ENCODE data around the gene MRPL9.

The MRPL9 gene

GRCh38 chr1:151762941-151763921 is at the start of gene MRPL9:
MRPL9 (minus strand) TSS chr1:151763496; CDS start chr1:151763479, 17 bp downstream.
- peak; percentile 78 for DNase-seq (ENCODE audit: low read depth)

DNA sequence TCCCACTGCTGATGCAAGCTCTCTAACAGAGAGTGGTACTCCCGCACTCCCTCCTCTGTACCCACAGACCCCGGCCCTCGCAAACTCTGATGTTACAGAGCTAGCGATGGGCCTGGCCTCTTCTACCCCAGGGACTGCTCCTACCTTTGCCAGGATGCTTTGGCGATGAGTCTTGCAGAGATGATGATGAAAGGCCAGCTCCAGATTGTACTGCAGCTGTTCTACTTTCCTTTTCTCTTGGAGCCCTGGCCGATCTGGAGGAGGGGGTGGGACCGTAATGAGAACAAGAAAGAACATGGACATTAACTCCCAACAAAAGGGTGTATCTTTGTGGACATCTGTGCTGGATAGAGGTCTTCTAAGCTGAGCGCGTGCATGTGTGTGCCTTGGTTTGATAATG is 47.9 kb upstream of the MRPL9 start:
- DNase-seq (ENCODE audit: low read depth) = no peak

DNA sequence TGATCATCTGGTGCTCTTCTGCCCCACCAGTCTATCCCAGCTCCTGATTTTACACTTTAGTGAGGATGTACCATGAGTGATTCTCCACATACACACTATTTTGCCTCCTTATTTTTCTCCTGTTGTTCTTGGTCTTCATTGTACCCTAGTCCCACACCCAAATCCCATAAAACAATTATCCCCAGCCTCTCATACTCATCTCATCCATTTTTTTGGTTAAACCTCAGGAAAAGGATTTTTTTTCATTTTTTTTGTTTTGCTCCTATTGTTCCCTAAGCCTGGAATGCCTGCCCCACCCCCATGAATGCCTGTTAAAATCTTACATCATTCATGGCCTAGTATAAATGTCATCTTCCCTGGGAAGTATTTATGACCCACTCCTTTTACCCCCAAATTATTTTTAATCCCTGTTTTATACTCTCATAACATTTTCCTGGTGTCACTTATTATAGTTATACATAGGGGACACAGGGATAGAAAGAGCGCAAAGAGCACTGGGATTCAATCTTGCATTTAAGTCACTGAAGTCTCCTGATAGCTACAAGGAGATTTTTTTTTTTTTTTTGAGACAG is 46.8 kb upstream of the MRPL9 start:
- DNase-seq (ENCODE audit: low read depth) = no peak

GRCh38 chr1:151809290-151809984 is 46.1 kb upstream of the MRPL9 start:
- no peak for DNase-seq (ENCODE audit: low read depth)

GRCh38 chr1:151807766-151808165 is 44.5 kb upstream of the MRPL9 start:
- no peak for DNase-seq (ENCODE audit: low read depth)

DNA sequence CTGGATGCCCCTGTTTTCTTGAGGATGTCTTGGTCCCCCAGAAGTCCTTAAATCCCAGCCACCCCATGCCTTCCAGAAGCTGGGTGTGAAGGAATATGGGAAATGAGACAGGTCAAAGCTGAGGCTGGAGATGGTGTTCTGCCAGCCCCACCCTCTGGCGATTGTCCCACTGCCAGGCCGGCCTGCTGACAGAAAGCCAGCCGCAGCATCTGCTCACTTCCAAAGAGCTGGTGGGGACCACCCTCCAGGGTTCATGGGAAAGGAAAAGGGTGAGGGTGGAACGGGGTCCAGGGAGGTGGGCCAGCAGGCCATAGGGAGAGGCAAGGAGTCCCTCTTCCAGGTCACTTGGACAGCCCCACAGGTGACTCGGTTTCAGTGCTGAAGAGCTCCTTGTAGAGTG is 43.8 kb upstream of the MRPL9 start:
- DNase-seq (ENCODE audit: low read depth) = no peak

- DNase-seq (ENCODE audit: low read depth) = no peak
Measured at GRCh38 chr1:151806170-151806569, 42.9 kb upstream of the MRPL9 start.

GRCh38 chr1:151805066-151805820 is 41.9 kb upstream of the MRPL9 start, which contains the start of gene LINGO4:
LINGO4 (minus strand) TSS chr1:151805419; CDS start chr1:151802704, 2,715 bp downstream.
- DNase-seq (ENCODE audit: low read depth) = no peak

- no peak for DNase-seq (ENCODE audit: low read depth)
Measured at GRCh38 chr1:151803915-151804314, 40.6 kb upstream of the MRPL9 start.

DNA sequence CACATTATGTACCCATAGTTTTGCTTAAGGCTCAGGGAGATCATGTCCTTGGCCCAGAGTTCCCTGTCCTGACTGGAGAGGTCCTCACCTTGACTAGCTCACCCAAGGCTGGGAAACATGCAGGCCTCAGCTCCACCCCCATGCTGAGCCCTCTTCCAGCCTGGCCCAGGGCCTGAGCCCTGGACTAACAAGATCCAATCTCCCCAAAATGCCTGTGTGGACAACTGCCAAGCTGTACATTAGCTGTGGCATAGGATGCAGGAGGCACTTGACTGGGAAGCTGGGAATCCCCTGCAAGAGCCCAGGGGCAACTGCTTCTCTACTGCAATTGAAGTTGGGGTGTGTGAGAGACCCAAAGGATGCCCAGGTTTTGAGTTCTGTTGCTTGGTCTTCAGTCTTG is 39.9 kb upstream of the MRPL9 start:
- no peak for DNase-seq (ENCODE audit: low read depth)

DNA sequence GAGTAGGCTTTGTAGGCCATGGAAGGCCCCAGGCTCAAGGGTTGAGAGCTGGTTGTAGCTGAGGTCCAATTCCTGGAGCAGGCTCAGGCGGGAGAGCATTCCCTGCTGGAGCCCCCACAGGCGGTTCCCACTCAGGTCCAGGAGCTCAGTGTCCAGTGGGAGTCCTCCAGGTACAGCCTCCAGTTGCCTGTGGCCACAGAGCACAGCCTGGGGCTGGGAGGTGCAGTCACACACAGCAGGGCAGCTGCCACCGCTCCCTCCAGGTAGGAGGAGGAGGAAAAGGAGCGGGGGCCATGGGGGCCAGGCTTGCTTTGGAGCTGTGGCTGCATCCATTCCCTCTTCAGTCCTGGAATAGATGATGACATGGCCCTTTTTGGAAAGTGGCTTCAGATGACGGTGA is 39.1 kb upstream of the MRPL9 start:
- DNase-seq (ENCODE audit: low read depth) = no peak

GRCh38 chr1:151801846-151802245 is 38.5 kb upstream of the MRPL9 start:
- DNase-seq (ENCODE audit: low read depth) = no peak

DNA sequence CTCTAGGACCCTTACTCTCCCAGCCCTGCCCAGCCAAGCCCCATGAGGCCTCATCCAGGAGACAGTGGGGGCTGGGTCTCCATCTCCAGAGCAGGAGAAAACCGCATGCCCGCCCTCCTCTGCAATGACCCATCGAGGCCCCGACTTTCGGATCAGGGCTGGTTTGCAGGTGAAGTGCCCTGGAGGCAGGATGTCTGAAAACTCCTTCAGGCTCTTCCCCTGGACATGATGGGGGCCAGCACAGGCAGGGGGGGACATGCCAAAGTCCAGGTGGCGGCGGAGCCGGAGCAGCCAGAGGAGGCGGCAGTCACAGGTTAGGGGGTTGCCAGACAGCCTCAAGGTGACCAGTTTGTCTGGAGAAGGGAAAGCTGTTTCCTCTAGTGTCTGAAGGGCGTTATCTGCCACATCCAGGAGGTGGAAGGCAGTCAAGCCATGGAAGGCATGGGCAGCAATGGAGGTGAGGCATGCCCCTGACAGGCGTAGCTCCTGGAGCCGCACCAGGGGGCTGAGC is 38.1 kb upstream of the MRPL9 start:
- no peak for DNase-seq (ENCODE audit: low read depth)

DNA sequence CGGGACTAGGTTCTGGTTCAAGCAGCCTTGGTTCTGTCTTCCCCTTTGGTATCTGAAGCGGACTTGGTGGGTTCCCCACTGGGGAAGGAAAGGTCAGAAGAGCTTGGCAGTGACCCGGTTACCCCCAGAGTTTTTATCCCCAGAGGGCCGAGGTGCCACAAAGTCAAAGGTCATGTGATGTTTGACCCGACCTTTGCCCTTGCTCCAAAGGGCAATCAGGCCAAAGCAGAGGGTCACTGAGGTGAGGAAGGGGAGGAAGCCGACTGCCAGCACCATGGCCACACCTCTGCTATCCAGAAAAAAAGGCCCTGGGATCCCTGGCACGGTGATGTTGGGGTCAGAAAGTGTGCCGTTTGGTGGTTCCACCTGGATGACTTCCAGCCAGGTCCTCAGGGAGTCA is 37.5 kb upstream of the MRPL9 start:
- no peak for DNase-seq (ENCODE audit: low read depth)

DNA sequence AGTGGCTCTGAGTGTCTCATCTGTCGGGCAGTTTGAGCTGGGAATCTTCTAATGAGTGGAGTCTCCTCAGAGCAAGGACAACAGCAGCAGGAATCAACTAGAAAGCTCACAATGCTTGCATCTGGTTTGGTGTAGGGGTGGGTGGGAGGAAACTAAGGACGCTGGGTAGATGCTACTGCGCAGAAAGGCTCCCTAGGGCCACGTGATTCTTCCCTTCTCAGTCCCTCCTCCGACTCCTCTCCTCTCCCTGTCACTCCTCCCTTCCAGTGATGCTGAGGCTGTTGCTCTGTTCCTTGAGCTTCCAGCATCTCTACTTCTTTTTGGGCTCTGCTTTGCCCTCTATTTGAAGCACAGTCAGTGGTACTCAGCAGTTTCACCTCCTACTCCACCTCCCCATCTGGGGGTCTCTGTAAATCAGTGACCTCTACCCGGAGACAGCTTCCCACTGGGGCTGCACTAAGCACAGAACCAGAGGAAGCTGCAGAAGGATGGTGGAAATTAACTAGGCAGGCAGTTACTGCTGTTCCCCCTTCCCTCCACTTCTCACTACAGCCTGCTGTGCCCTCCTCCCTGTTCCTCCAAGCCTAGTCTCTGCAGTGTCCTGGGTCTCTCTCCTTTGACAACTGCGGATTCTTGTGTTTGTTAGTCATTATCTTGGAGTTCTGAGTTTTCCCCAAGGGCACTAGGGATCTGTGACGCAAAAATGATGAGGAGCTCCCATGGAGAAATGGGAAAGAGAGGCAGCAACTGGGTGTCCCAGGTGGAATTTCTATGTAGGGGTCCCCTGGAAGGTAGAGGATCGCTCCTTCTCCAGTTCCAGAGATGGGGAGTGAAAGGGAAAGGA is 36.1 kb upstream of the MRPL9 start:
- no peak for DNase-seq (ENCODE audit: low read depth)

DNA sequence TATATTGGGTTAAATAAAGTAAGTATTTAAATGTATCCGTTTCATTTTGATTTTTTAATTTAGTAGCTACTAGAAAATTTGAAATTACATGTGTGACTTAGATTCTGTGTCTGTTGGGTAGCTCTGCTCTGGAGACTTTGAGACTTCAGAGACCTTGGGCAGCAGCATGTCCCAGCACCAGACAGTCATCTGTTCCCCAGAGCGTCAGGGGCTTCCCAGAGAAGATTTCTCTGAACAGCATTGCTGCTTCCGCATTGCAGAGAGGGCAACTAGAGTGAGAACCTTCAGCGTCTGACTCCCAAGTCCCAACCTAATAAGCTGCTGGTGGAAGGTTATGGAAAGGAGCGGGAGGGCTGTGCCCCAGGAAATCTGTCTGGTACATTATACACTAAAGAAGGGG is 35.3 kb upstream of the MRPL9 start:
- no peak for DNase-seq (ENCODE audit: low read depth)

DNA sequence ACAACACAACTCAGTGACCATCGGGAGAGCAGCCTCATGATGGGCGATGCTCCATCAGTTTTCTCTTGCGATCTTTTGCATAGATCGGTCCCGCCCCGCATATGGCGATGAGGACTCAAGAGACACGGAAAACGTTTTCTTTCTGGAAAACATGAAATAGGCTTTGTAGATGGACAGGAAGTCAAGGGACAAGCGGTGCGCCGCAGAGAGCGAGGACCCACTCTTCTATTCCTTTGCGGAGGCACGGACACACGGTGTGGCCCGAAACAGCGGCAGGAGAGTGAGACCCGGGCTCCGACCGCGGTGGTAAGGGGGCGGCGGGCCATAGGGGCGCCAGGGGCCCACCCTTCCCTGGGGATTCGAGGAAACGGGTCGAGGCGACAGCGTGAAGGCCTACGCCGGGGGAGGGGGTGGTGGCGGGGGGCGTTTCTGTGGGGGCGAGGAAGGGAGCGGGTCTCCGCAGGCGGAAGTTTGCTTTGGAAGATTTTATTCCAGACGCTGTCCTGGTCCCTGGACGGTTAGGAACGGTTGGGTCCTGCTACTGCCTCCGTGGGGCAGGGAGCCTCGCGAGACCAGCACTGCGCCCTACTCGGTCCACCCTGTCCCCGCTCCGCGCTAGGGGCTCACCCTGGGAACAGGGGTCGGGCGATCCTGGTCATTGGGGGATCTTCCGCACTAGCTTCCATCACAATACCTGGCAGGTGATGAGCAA is 27.8 kb upstream of the MRPL9 start:
- DNase-seq (ENCODE audit: low read depth) = no peak

- DNase-seq (ENCODE audit: low read depth) = peak; percentile 99
Measured at GRCh38 chr1:151790071-151790939, 27.0 kb upstream of the MRPL9 start, which contains the start of gene TDRKH. TDRKH (minus strand) TSS chr1:151790500; CDS start chr1:151783022, 7,478 bp downstream.

- DNase-seq (ENCODE audit: low read depth) = no peak
Measured at GRCh38 chr1:151787689-151788088, 24.4 kb upstream of the MRPL9 start.
